Stimulated activated CD4-positive, alpha-beta T cell treated with anti-CD3 and anti-CD28 coated beads, Interleukin-4, amount 100 ng/mL, for 4 hours (primary cell): Measurements from ENCODE around the gene BBS7.

Experiments used
- DNase-seq, 2 experiments: peaks; one replicate each; pipeline ENCODE4 v3.0.0-alpha.2; 2020

The BBS7 gene, protein sequence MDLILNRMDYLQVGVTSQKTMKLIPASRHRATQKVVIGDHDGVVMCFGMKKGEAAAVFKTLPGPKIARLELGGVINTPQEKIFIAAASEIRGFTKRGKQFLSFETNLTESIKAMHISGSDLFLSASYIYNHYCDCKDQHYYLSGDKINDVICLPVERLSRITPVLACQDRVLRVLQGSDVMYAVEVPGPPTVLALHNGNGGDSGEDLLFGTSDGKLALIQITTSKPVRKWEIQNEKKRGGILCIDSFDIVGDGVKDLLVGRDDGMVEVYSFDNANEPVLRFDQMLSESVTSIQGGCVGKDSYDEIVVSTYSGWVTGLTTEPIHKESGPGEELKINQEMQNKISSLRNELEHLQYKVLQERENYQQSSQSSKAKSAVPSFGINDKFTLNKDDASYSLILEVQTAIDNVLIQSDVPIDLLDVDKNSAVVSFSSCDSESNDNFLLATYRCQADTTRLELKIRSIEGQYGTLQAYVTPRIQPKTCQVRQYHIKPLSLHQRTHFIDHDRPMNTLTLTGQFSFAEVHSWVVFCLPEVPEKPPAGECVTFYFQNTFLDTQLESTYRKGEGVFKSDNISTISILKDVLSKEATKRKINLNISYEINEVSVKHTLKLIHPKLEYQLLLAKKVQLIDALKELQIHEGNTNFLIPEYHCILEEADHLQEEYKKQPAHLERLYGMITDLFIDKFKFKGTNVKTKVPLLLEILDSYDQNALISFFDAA

DNA sequence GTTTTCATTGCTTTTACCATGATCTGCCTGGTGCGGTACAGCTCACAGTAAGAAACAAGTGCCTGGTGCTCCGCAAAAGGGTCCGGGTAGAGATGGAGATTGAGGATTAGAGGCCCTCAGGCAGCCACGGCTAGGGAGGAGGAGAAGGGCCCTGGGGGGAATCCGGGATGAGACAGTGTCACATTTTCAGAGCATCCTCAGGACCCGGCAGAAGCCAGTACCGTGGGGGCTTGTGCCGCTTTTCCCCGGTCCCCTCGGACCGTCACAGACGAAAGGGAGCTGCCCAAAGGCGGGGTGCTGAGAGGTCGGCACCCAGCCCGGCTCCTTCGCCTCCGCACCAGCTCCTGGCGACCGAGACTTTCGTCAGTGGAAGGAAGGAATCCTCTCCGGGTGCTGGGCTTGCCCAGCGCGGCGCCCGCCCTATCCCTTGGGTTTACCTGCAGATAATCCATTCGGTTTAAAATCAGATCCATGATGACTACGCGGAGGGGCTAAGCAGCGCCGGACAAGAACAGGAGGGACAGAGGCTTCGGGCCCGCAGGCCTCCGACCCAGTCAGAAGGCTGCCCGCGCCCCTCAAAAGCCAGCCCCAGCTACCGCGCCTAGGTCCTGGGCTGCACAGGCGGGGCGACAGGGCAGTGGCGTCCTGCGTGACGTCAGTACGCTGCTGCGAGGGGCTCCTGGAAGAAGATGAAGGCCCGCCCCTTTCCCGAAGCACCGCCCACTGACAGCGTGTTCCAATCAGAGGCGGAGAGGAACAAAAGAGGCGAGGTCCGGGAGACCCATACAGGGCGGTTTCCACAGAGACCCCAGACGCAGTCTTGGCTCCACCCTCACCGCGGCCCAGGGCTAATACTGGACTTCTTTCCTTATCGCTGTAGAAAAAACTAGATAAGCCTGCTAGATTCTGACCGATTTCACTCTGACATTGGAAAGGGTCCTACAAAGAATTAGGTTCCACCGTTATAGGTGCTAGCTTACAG is at the start of gene BBS7:
TSS of gene BBS7 (minus strand) at position 634 of the 982 bp plus-strand sequence. CDS start at position 473, 161 bp downstream.
- DNase-seq = peak; percentile 96 to 97

DNA sequence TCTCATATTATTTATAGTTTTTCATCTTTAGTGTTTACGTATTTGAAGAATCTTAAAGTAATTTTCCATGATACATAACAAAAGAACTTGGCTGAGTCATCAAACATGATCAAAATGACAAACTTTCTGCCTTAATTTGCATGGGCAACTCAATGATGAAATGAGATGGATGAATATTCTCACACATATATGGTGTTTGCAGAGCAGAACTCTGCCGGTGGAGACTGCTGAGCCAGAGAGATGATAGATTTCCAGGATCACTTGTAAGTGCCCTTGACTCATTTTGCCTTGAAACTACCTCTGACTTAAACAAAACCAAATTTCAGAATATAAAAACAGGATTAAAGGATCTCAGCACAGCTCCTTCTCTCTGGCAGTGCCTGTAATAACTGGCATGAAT is 43.4 kb upstream of the BBS7 start:
- no peak for DNase-seq

DNA sequence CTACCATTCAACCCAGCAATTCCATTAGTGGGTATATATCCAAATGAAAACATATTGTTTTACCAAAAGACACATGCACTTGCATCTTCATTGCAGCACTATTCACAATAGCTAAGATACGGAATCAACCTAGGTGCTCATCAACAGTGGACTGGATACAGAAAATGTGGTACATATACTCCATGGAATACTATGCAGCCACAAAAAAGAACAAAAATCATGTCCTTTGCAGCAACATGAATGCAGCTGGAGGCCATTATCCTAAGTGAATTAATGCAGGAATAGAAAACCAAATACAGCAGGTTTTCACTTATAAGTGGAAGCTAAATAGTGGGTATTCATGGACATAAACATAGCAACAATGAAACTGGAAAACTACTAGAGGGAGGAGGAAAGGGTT is 38.1 kb upstream of the BBS7 start:
- DNase-seq = no peak

DNA sequence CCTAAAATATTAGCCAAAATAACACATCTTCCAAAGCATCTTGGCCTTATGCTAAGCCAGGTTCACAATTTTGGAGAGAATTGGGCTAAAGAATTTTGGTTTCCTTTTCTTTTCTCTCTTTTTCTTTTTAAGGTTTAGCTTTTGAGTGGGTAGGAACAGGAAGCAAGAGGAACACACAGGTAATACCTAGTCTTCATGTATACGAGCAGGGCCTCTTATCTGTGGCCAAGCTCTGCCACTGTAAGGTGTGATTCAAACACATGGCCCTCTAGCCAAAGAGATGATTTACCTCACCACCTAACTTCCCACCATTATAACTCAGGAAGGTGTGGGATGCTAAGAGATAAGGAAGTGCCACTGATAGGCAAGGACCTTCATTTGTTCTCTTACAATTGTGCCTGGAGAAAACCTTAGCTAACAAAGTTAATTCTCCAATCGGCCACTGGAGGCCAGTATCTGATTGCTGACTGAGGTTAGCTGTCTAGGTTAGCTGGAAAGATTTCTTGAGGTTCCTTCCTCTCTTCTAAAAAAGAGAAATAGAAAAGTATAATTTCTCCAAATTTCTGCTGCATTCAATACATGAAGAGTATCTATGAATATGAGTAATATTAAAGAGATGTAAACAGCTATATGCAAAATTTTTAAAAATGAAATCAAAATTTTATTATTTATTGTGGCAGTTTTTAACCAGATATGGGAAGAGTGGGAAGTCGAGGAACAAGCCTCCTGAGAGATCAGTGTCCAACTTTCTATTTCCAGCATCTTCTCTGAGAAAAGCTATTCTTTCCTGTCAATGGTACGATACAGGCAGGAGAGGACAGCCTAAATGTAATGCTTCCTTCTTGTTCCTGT is 30.1 kb upstream of the BBS7 start:
- DNase-seq = peak; percentile 24 to 35

DNA sequence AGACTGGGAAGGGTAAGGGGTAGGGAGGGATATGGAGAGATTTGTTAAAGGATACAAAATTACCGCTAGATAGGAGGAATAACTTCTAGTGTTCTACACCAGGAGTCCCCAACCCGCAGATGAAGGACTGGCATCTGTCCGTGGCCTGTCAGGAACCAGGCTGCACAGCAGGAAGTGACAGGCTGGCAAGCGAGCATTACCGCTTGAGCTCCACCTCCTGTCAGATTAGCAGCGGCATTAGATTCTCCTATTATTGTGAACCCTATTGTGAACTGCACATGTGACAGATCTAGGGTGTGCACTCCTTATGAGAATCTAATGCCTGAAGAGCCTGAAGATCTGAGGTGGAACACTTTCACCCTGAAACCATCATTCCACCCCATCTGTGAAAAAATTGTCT is 27.9 kb upstream of the BBS7 start:
- DNase-seq = no peak

DNA sequence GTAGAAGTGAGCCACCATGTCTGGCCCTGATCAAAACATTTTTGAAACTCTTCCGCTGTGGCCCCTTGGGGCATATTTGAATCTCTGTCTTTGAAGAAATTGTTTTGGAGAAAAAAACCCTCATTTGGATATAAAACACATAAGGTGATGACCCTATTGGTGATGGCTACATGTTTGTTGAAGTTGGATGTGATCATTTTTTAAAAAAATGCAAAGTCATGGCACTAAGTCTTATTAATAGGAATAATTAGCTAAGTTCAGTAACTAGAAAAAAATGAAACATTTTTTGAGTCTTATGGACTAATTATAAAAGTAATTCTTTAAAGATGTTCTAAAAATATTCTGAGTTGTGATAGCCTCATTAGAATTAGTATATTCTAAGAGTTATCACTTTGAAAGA is 17.9 kb upstream of the BBS7 start:
- no peak for DNase-seq

DNA sequence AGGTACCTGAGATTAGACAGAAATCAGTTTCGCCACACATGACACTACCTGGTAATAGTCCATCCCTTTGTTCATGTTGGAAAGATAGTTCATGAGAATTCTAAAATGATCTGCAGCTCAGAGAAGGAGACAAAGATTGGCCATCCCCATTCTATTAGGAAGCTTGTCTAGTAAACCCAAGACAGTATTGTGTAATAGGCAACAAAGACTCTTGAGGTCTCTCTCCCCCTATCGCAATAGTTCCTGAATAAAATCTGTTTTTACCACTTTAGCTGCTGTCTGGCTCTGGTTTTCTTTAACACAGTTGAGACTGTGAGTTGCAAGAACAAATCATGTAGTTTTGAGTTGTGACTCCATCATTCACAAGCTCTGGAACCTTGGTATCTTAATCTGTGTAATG is 14.8 kb upstream of the BBS7 start:
- DNase-seq = no peak

DNA sequence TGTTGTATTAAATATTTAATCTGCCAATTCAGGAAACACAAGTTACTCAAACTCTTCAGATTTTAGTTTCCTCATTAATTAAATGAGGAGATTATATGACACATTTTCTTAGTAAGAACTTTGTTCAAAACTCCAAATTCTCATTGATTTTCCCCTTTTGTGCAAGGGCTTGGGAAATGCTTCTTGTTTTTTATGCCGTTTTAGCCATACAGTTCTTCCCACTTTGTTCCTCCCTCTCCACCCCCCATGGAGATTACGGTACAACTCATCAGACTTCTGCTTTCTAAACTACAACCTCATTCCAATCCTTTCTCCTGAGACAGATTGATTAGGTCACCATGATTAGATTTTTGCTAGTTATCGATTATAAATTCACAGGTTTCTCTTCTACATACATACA is 10.9 kb upstream of the BBS7 start:
- DNase-seq = no peak

DNA sequence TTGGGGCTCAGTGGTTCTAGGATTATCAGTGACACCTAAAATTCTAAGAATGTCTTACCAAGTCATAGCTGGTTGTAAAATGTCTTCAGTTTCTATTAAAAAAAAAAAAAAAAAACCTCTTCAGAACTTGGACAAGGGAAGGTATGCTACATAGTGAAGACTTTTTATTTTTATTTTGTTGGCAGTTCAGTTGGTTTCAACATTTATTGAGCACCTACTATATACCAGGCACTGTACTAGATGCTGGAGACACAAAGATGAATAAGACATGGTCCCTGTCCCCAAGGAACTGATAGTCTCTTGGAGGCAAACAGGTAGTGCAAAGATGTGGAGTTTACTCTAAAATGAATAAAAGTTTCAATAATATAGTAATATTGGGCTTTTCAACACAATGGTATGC is 8.9 kb upstream of the BBS7 start:
- no peak for DNase-seq

DNA sequence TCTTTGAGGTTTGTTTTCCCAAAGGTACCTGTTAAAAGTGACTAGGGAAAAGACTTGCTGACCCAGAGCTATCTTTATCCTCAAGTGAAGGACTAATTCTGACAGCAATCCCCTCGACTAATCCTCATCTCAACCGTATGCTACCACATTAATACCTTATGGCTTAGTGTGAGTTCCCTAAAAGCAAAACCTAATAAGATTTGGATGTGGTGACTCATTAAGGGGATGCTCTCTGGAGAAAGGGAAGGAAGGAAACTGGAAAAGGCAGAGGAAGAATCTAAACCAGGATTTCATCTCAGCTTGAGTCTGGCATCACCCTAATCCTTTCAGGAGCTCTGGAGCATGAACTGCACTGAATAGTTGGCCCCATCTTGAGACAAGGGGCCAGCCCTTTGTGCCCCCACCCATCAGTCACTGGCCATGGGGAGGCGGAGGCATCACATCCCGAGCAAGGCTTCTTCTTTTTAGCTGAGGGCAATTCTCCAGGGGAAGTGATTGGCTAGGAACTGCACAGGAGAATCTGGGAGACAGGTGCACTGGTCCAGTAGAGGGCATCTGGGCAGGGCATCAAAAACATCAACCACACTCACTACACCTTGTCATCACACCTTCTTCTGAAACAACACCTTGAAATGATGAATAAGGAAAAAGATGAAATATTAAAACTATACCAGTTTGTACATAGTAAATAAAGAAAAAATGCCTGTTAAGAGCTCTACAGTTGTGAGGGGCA is 6.9 kb upstream of the BBS7 start:
- DNase-seq = no peak

DNA sequence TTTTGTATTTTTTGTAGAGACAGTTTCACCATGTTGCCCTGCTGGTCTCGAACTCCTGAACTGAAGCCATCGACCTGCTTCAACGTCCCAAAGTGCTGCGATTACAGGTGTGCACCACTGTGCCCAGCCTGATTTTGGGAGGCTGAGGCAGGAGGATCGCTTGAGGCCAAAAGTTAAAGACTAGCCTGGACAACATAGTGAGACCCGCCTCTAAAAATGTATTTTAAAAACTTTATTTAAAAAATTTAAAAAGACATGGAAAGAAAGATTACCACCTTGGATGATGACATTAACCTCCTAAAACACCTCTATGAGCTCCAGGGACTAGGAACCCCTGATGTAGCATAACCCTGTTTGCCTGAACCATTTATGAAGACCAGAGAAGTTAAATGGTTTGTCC is 5.8 kb upstream of the BBS7 start:
- no peak for DNase-seq

DNA sequence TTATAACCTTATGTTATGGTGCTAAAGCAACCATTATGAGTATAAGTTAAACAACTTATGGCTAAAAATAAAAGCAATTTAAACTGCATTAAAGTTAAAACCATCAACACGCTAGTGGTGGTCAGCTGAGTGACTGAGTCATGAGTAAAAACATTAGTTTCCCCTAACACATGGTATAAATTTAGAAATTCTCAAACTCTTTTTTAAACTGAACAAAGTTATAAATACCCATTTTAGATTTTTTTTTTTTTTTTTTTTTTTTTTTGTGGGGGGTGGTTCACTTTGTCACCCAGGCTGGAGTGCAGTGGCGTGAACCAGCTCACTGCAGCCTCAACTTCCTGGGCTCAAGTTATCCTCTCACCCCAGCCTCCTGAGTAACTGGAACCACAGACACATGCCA is 5.4 kb upstream of the BBS7 start:
- DNase-seq = no peak

DNA sequence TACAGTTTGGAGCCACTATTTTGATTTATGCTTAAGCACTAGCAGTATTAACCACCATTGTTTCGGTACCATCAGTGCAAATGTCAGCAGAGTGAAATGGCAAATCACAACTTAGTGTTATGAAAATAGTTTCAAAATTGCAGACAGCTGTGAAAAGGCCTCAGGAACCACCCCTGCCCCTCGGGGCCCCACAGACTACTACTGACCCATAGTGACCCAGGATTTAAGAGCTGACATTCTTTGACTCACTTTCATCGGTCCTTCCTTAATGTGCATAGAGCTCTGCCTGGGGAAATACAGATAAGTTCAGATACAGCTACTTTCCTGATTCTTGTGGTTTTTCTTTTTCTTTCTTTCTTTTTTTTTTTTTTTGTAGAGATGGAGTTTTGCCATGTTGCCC is 3.3 kb upstream of the BBS7 start:
- no peak for DNase-seq

DNA sequence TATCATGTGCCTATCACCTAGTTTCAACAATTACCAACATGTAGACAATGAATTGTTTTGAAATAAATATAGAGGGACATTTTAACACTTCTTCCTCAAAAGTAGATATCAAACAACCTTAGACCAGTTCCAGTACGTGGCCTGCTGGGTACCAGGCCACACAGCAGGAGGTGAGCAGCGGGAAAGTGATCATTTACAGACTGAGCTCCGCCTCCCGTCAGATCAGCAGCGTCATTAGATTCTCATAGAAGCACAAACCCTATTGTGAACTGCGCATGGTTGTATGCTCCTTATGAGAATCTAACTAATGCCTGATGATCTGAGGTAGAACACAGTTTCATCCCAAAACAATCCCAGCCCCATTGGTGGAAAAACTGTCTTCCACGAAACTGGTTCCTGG is 6.5 kb downstream of the BBS7 start:
- DNase-seq = no peak

DNA sequence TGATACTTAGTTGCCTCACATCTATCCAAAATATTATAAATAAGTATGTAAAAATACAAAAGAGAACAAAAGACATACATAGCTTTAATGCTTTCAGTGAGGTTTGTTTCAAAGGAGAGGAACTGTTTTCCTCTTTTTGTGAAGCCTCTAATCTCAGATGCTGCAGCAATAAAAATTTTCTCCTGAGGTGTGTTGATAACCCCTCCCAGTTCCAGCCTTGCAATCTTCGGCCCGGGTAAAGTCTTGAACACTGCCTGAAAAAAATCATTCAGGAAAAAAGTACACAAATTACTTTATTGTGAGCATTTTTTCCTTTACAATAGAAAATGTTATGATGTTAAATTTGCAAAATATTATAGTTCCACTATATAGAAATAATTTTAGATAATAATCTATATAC is 8.8 kb downstream of the BBS7 start:
- DNase-seq = no peak

DNA sequence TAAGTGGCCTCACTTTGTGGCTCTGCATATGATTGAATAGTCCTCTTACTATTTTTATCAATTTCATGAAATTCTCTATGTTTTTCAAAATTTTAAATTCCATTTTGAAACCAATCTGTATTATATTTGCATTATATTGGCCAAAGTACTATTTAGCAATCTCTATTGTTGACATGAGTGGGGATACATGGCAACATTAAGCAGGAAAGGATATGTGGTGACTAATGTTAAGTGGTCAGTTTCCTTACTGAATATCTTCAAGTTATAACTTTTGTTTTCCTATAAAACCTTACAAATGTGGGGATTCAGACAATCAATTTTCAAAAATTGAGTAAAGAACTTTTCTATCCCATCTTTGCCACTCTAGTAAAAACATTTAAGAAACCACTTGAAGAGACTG is 10.2 kb downstream of the BBS7 start:
- DNase-seq = no peak

DNA sequence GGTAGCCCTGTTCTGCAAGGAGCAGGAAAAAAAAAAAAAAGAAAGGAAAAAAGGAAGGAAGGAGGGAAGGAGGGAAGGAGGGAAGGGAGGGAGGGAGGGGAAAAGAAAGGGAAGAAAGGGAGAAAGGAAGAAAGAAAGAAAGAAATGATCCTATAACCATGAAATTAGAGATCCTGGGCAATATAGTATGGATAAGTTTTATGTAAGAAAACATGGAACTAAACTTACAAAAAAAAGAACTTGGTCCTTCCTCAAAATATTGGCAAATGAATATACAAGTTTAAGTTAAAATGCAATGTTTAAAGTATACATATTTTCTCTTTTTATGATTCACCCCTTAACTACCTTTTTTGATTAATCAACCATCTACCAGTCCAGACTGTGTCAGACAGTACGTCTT is 18.9 kb downstream of the BBS7 start:
- DNase-seq = no peak

DNA sequence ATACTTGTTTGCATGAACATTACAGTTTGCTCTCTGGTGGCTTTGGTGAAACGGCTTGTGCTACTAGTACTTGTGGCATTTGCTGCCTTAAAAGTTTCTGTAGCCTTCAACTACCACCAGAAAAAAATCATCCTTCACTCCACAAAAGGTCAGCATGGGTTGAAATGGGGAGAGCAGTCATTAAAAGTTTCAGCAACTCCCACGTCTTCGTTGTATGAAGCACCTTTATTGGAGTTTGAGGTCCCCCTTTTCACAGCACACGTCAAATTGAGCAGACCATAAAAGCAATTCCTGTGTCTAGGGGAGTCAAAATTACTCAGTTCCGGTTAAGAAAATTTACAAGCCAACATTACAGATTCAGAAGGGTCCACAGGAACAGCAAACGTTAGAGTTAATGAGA is 23.6 kb downstream of the BBS7 start:
- no peak for DNase-seq

DNA sequence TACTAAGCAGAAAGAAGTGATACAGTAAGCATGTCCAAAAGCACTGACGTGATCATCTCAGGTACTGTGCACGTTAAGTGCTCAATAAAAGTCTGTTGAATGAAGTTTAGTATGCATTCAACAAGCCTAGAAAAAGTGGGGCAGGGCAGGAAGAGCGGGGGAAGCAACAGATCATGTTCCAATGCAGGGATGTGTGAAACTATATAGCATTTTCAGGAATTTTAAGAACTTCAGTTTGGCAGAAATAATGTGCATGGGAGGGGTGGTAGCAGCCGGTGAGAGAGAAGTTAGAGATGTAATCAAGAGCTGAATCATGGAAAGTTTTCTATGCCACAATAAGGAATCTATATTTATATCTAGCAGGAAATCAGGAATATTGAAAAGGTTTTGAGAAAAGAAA is 27.4 kb downstream of the BBS7 start:
- no peak for DNase-seq

DNA sequence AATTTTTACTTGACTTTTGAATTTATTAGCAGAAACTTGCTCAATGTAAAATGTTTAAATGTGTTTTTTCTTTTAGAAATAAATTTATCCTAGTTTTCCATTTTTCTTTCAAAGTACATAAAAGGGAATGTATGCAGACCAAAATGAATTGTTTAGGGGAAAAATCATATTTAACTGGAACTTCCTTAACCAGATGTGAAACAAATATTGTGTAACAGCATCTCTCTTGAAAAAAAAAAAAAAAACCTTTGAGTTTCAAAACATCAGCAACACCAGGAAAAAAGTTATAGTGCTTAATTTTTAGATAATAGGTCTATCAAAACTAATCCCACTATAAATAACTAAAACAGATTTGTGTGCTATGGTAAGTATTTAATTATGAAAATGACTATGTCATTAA is 32.1 kb downstream of the BBS7 start:
- no peak for DNase-seq

DNA sequence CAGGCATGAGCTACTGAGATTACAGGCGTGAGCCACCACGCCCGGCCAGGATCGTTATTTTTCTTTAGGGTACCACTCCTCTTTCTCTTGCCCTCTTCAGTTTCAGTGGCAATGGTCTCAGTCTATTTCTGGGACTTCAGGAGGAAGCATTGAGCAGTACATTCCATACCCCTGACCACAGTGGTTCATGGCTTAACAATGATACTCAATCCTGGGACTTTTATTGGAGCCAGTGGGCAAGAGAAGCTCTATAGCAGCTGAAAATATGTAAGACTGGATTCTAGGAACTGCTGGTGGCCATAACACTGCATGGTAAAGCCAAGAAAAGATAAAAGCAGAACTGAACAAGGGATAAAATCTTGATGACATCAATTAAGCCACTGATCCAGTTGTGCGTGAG is 40.8 kb downstream of the BBS7 start:
- no peak for DNase-seq

DNA sequence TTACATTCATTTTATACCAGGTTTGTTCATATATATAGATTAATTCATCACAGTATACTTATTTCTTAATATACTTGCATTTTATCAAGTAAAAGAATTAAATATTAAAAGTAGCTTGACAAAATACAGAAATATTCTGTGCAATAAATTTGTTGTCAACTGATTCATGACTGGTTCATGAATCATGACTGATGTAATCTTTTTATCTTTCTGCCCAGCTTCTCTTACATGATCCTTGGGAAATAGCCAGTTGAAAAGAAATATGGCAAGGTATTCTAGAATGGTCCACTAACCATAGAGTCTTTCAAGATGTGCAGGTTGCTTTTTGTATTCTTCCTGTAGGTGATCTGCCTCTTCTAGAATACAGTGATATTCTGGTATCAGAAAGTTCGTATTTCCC is 42.4 kb downstream of the BBS7 start:
- DNase-seq = no peak
